HPDE6-E6E7 (cell line): ENCODE data around the gene HIVEP3.

Source experiments
- DNase-seq: peaks from one replicate; pipeline ENCODE4 v3.0.0; 2011; ENCODE audit warnings: missing footprints; ENCODE audit errors: extremely low spot score

Gene HIVEP3

DNA sequence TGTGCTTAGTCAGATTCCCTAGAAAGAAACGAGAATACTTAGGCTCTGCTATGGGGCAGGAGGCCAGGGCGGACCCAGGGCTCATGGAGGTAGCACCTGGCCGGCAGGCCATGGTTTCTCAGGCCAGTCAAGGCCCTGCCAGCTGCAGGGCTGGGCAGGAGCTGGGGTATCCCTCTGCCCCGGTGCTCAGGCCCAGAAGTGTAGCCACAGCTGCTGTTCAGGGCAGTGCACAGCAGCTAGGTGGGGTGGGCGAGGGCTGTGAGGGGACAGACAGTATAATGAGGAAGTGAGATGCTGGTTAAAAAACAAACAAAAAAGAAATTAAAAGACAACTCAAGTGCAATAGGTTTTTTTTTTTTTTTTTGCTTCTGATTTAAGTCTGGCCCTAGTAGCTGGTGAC is 400.3 kb downstream of the HIVEP3 start:
- DNase-seq: no peak

DNA sequence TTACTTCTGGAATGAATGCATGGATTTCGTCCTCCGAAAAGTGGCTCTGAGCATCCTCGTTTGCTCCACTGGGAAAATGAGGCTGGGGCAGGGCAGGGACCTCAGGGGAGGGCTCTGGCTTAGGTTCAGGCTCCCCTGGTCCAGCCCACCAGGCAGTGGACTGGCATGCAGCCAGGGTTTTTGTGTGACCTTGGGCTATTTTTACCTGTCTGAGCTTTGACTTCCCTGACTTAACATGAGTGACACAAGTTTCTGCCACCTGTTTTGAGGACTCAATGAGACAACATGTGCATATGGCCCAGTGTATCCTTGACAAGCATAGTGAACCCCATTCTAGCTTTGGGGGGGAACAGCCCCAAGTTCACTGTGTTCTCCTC is 401.7 kb downstream of the HIVEP3 start:
- no peak for DNase-seq

DNA sequence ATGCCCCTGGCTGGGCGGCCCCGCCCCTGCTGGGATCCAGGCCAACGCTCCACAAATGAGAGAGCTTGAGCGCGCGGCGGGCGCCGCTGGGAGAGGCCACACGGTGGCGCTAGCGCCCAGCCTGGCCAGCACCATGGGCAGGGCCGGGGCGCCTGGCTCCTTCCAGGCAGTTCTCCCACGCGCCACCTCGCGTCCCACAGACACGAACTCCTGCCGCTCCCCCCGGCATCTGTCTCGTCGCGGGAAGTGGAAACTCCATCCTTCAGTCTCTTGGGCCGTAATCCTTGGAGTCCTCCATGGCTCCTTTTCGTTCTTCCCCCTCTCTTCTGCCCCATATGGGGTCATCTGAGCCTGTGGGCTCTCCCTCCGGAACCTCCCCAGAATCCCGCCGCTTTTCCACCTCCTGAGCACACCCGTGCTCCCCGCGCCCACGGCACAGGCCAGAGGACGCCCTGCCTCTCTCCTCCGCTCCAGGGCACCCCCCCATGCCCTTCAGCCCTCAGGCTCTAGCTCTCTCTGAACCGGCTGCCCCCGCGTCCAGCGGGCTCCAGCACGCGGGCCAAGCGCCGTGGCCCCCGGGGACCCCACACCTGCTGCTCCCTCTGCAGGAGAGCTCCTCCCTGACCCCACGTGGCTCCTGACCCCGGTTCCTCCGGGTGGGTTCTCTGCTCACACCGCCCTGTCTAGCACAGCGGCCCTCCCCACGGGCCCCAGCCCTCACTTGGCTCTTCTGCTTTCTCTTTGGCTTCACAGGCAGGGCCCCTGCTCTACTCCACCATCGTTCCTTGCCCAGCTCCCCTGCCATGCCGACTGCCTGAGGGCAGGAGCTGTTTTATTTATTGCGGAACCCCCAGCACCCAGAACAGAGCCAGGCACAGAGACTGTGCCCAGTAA is 402.3 kb downstream of the HIVEP3 start:
- DNase-seq: peak; percentile 82

DNA sequence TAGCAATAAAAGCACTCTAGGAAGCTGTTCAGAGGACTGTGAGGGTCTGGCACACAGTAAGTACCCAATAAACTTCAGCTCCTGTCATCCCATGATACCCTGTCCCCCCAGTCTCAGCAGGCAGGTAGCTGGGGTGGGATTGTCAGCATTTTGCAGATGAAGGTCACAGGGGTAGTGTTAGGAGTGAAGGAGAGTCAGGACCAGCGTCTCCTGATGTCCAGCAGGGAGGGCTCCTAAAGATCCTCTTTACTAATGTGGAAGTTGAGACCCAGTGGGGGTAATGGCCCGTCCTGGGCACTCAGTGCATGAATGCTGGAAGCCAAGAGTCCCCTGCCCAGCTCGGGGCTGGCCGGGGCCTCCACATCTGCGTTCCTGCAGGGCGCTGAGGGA is 402.9 kb downstream of the HIVEP3 start:
- no peak for DNase-seq

DNA sequence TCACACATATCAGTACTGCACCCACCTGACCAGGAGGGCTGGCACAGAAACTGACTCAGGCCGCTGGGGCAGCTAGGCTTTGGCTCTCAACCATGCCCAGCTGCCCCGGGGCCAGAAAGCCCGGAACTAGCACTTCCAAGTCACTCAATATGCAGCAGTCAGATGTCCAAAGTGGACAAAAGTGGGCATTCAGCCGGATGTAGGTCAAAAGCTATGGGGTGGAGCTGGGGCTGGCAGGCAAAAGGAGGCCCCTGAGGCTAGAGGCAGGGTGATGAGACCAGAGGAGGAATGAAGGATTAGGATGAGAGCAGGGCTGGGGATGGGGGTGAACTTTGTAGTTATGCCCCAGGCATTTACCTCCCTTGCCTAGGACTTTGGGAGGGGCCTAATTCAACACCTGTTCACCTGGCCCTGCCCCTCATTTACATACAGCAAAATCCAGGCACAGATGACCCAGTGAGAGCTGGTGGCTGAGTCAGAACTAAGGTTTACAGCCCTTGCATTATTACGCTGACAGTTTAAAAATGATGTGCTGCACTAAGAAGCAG is 403.5 kb downstream of the HIVEP3 start:
- peak; percentile 55 for DNase-seq

DNA sequence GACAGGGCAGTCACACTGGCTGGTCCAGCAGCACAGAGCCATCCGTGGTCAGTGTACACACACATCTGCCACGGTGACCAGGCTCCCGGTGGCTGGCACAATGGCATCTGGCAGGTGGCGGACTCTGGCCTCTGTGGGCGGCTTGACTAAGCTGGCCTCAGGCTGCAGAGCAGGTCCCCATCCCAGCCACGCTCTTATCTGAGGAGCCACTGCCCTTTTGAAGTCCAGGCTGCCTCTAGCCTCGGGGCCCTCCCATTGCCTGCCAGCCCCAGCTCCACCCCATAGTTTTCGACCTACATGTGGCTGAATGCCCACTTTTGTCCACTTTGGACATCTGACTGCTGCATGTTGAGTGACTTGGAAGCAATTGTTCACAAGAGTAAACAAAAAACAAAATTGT is 404.3 kb downstream of the HIVEP3 start:
- DNase-seq: no peak

DNA sequence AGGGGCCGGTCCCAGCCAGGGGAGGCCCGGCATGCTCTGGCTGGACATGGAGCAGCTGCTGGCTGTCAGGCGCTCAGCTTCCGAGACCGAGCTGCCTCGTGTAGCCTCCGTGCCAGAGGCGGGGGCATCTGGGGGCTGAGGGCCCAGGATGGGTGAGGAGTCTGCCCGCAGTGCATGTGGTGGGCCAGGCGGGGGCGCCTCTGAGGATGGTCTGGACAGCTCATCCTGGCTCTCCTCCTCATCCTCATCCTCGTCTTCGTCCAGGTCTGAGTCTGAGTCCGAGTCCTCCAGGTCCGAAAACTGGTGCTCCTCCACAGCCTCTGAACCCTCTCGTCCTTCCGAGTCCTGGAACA is 405.4 kb downstream of the HIVEP3 start:
- no peak for DNase-seq

DNA sequence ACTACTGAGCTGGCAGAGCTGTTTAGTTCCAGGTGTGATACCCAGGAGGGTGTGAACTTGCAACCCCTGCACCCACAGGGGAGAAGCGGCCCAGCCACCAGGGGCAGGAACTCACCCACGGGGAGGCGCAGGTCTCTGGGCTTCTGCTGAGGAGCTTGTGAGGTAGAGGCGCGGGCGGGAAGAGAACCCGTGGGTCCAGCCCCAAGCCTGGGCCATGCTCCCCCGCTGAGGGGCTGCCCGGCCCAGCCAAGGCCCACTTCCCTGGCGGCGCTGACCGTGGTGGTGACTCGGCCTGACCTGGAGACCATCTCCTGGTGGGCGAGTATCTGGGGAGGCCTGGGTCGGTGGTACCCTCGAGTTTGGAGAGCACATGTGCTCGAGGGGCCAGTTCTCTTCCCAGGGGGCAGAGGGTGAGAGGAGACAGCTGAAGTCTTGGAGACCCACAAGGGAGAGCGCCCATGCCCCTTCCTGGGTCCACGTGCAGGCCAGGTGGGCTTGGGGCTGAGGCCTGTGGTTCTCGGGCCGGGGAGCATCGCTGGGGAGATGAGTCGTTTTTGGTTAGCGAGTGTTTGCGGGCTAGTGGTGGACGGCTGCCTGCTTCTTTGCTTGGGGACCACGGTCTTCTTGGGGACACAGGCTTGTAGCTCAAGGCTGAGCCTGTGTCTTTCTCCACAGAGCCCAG is 405.9 kb downstream of the HIVEP3 start:
- DNase-seq: no peak

DNA sequence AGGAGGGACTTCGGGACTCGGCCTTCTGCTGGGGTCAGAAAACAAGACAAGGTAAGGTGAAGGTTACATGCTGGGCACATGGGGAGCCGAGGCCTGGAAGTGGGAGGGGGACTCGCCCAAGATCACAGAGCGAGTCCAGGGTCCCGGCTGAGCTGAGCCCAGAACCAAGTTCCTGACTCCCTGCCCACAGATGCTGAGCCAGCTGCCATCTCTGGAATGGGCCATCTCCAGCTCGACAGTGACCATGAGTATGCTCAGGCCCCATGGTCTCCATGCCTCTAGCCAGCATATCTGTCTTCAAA is 407.5 kb downstream of the HIVEP3 start:
- no peak for DNase-seq

DNA sequence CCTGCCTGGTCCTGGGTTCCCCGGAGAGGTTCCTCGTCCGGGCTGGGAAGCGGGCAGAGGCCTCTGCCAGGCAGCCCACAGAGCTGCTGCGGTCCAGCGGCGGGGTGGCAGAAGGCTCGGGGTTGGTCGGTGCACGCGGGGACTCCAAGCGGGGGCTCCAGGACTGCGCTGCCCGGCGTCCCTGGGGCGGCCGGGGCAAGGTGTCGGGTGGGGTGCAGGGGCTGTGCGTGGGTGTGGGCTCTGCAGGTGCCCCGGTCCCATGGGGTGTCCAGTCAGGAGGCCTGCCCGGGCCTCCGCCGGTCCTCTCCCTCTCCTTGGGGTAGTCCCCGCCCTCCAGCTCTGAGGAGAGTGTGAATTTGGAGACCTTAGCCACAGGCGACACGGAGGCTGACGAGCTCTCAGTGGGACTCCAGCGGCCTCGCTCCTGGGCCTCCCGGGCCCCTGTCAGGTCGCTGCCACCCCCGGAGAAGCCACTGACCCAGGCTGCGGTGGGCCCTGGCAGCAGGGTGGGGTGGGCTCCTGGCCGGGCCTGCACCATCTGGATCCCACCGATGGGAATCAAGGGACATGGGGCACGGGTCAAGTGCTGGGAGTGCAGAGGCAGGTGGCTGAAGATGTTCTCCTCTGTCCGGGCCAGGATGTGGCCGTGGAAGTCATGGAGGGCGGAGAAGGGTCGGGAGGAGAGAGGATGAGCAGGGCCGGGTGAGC is 408.0 kb downstream of the HIVEP3 start:
- DNase-seq: no peak

DNA sequence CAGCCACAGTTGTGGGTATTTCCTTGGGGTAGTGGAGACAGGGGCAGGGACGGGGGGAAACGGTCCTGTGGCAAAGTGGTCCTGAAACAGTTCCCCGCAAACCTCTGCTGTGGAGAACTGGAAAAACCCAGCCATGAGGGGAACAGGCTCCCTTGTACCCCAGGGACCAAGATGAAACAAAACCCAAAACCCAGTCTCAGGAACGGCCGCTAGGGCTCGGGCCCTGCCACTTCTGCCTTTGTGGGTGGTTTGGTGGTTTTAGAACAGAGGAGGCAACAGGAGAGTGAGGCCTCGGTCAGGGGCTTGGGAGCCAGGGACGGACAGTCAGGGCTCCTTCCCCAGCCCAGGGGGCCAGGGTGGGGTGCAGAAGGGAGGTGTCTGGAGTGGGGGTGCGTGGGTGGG is 409.5 kb downstream of the HIVEP3 start:
- no peak for DNase-seq

DNA sequence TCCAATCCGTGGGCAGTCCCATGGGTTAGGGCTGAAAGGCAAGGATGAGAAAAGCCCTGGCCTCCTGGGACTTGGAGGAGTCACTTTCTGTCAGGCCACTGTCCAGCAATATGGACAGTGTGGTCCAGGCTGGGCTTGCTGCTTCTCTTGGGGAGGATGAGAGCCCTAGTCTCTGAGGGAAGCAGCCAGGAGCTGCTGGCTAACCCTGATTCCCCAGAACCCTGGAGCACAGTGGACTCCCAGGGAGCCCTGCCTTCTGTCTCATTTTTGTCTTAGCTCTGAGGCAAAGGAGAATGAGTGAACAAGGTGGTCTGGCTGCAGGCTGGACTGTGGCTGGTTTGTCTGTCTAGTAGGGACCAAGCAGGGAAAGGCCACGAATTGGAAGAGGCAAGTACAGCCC is 410.4 kb downstream of the HIVEP3 start:
- DNase-seq: no peak

DNA sequence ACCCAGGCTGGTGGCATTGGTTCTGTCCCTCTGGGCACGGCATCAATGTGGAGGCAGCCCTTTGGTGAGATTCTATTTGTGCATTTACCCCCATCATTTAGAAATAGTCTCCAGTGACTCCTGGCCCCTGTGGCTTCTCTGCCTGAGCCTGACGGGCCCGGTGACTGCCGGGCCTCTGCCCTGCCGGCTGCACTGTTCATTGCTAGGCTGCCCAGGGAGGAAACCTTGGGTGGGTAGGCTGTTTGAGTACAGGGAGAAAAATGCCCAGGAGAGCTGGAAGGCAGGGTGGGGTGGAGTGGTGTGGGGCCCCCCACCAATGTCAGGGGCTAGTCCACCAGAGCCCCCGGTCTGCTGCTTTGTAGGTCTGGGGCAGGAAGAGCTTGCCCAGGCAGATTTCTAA is 410.9 kb downstream of the HIVEP3 start:
- DNase-seq: no peak

DNA sequence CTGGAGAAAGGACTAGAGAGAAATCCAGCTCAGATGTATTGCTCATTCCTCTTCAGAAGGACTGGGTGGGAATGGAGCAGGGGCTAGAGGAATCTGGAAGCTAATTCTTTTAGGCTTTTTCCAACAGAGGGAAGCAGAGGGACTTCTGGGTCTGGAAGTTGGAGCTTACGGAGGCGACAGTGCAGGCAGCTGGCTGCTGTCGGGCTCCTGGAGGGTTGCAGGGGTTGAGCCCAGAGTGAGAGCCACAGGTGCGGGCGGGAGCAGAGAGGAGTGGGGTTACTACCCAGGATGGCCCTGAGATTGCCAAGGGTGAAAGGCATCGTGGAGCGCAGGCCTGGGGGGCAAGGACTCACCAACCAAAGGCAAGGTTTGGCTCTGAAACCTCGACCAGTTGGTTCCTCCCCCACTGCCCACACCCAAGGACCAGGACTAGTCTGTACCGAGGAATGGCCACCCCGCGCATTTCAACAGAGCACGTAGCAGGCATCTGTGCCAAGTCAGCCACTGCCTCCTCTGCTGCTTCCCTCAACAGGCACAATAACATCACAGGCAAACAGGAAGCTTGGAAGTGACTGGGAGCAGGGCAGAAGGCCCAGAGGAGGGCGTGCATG is 411.5 kb downstream of the HIVEP3 start:
- DNase-seq: no peak

DNA sequence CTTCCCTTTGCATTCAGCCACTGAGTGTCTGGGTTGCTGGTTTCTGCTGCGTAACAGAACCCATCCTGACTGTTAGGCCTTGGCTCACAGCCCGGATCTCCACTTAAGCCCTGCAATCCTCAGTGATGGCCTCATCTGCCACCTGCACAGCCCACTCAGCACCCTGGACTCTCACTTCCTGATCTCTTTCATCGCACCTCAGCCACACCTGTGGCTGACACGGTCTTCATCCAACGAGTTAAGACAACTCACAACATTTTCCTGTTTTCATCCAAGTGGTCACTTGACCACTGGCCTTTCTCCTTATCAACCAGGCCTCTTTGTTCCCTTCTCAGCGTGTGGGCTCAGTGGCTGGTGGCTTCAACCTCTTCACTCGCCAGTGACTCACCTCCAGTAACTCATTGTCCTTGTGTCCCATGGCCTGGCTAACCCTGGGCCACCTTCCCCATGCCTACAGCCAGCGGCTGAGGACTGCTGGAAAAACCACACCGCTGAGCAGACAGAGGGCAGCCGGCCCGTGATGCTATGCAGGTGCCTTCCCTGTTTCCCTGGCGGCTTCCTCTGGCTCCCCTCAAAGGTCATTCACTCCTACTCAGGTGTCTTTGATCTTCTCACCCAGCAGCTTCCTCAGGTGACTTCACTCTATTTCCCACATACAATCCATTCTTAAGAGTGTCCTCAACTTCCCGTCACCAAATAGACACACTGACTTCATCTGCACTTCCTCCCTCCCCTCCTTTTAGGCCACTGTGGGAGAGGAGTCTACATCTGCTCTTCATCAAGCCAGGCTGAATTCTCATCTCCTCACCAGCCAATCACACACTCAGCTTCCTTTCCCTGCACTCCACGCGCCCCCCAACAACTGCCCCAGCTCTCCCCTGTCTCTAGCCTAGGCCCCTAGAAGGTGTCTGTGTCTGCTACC is 414.3 kb downstream of the HIVEP3 start:
- DNase-seq: peak; percentile 59

DNA sequence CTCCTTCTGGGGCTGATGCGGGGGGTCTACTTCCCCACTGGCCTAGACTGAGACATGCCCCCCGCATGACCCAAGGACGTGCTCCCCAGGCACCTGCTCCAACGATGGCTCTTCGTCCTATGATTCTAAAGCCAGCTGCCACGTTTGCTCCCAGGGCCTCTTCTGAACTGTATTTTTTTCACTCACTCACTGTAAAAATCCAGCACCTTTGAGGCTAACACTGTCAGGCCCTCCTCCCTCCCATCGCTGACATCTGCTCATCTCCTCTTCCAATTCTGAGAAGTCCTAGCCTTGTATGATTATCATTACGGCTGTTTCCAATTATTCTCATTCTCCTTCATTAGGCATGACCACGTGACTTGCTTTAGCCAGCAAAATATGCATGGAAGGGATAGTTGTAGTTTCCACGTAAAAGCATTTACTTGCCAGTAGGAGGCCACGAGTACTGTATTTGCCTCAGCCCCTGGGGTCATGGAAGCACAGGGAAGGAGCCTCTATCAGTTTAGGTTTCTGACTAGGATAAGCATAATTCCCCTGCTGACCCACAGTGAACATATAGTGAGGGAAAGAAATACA is 415.1 kb downstream of the HIVEP3 start:
- DNase-seq: no peak

DNA sequence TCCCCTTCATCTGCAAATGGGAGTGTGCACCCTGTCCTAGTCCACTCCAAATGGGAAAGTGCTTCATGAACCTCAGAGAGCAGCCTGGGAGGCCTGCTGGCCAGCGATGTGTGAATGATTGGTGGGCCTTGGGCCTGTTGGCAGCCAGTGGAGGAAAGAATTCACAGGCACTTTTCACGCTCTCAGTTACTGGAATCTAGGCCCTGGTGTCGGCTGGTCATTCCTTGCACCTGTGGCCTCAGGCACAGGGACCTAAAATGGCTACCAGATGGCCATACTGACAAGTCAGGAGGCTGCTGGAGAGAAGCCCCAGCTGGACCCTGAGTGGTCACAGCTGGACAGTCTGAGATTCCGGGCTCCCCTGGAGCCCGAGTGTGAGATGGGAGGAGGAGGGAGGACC is 415.8 kb downstream of the HIVEP3 start:
- DNase-seq: no peak

DNA sequence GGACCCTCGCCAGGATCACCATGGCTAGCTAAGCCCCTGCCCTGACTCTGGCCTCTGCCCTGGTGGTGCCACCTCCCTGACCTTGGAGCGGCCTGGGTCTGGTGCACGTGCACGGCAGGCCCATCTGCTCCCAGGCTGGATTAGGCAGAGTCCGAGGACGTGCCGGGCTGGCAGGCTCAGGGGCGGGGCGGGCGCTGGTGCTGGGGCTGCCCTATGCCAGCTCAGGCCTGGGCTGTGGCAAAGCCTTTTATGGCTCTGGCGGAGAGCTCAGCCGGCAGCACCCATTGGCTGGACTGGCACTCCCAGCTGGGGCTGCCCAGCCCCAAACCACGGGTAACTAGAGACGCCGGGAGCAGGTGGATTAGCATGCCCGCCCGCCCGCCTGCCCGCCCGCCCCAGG is 417.1 kb downstream of the HIVEP3 start:
- DNase-seq: no peak

DNA sequence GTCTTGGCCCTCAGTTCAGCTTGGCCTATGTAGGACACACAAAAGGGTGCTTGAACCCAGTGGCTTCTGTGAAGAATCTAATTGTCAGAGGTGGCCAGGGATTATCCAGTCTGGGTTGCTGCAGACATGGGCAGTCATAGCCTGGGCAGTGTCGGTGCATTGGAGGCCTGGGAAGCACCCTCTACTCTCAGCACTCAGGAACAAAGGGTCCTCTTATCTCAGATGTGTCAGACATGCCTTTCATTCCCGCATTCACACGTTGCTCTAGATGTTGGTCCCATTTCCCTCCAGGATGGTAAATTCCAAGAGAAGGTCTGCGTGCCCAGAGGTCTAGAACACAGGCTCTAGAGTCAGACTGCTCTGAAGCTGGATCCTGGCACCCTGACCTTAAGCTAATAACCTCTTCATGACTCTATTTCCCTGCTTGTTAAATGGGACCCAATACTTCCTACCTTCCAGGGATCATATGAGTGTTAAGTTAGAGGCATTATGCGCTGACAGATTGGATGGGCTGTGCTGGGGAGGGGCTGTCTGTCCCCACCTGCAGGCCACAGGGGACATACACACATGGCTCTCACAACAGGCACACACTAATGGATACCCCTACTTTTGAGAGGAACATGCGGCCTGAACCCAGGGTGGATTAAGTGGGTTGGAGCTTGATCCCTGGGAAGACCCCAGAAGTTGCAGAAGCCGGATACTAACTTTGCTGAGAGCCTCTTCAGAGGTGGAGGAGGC is 417.8 kb downstream of the HIVEP3 start:
- DNase-seq: no peak

DNA sequence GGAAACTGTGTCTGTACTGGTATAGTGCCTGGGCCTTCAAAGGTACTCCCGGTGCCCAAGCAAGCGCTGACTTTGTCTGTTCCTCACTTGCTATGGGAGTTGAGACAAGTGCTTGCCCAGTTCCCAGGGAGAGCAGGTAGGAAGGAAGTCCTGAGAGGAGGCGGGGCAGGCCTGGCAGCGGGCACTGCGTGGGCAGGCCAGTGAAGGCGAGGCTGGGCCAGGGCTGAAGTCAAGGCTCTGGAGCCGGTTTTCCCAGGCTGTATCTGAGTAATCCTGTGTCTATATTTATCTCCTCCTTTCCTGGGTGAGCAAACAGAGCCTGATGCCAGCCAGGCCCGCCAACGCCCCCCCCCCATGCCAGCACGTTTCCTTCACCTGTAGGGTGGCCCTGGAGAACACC is 418.3 kb downstream of the HIVEP3 start:
- DNase-seq: peak; percentile 92
